ENCODE results near the gene KLHL29.

DNA sequence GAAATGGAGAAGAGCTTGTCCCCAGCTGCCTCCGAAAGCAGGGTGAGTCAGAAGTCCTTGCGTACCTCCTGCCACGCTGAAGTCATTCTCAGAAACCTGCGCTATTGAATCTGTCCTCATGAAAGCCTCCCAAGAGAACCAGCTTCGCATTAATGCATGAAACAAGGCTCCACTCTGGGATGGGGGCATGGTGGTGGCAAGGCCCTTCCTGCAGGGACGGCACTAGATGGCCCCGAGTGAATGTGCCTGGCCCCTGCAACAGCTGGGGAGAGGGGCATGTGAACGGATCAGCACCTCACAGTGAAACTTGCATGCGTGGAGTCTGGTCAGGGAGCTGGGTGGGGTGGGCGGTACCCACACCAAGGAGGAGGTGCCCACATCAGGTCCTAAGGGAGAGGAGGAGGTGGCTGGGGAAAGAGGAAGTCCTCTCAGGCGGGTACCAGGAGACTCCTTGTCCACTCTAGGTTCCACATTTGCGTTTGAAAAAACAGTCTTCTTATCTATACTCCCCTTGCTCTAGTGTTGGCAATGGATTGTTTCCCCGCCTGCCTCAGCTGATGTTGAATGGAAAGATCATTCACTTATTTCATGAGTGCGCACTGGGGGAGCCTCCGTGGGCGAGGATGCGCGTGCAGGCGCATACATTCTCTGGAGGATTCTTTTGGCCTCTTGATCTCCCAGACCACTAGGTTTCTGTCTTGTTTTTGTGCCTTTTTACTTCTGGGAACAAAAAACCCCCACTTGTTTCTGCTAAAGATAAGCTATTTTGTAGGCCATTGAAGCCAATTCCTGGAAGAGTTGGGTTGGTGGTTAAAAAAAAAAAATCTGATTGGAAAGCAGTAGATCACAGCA, 104.7 kb downstream of the KLHL29 start:
- TF ChIP-seq, protein P1, sequence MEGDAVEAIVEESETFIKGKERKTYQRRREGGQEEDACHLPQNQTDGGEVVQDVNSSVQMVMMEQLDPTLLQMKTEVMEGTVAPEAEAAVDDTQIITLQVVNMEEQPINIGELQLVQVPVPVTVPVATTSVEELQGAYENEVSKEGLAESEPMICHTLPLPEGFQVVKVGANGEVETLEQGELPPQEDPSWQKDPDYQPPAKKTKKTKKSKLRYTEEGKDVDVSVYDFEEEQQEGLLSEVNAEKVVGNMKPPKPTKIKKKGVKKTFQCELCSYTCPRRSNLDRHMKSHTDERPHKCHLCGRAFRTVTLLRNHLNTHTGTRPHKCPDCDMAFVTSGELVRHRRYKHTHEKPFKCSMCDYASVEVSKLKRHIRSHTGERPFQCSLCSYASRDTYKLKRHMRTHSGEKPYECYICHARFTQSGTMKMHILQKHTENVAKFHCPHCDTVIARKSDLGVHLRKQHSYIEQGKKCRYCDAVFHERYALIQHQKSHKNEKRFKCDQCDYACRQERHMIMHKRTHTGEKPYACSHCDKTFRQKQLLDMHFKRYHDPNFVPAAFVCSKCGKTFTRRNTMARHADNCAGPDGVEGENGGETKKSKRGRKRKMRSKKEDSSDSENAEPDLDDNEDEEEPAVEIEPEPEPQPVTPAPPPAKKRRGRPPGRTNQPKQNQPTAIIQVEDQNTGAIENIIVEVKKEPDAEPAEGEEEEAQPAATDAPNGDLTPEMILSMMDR (IDR thresholded peaks at IDR 0.05; ENCODE audit: insufficient read depth, low read depth, low read length) = no peak
- TF ChIP-seq EZH2 (IDR thresholded peaks at IDR 0.05; ENCODE audit: insufficient read depth, low read length) = no peak
